Measurements from ENCODE around the gene PSAPL1.
"Not testable (repeated sequence)": the region's sequence is repeated elsewhere in the genome, so short reads cannot be mapped to it uniquely, and the experiment has no call there.

PSAPL1 gene

GRCh38 chr4:7458066-7458425, 23.3 kb upstream of the PSAPL1 start:
- no peak for DNase-seq

GRCh38 chr4:7457201-7458065, 22.7 kb upstream of the PSAPL1 start:
- DNase-seq = no peak

- not testable (repeated sequence) for DNase-seq
Observed at GRCh38 chr4:7452802-7453201, 18.1 kb upstream of the PSAPL1 start.

GRCh38 chr4:7451800-7452199, 17.1 kb upstream of the PSAPL1 start:
- no peak for DNase-seq

GRCh38 chr4:7451434-7451789, 16.7 kb upstream of the PSAPL1 start:
- DNase-seq = no peak

- no peak for DNase-seq
Observed at GRCh38 chr4:7450775-7451433, 16.2 kb upstream of the PSAPL1 start.

GRCh38 chr4:7448036-7448435, 13.3 kb upstream of the PSAPL1 start:
- DNase-seq = no peak

GRCh38 chr4:7447236-7447635, 12.5 kb upstream of the PSAPL1 start:
- no peak for DNase-seq

GRCh38 chr4:7444731-7445130, 10.0 kb upstream of the PSAPL1 start:
- no peak for DNase-seq

- DNase-seq = no peak
Observed at GRCh38 chr4:7444314-7444713, 9.6 kb upstream of the PSAPL1 start.

- DNase-seq = no peak
Observed at GRCh38 chr4:7442574-7443162, 7.9 kb upstream of the PSAPL1 start.

GRCh38 chr4:7441201-7441600, 6.5 kb upstream of the PSAPL1 start:
- DNase-seq = no peak

GRCh38 chr4:7439699-7440098, 5.0 kb upstream of the PSAPL1 start:
- DNase-seq = no peak

- DNase-seq = no peak
Observed at GRCh38 chr4:7436256-7436655, 1.5 kb upstream of the PSAPL1 start.

GRCh38 chr4:7435471-7436061, 836 bp upstream of the PSAPL1 start:
- no peak for DNase-seq

- no peak for DNase-seq
Observed at GRCh38 chr4:7434141-7434765, 477 bp downstream of the PSAPL1 start.

- DNase-seq = no peak
Observed at GRCh38 chr4:7433376-7434140, 1.2 kb downstream of the PSAPL1 start.

- DNase-seq = no peak
Observed at GRCh38 chr4:7432531-7433375, 2.0 kb downstream of the PSAPL1 start.

- DNase-seq = no peak
Observed at GRCh38 chr4:7431696-7432530, 2.8 kb downstream of the PSAPL1 start.

GRCh38 chr4:7430965-7431695, 3.6 kb downstream of the PSAPL1 start:
- DNase-seq = no peak
